Measurements from ENCODE around the gene MAT2B.

- no peak for TF ChIP-seq CTCF (IDR thresholded peaks at IDR 0.05; ENCODE audit: low read length)
- TF ChIP-seq EZH2 (optimal IDR thresholded peaks at IDR 0.05; ENCODE audit: low read depth, low read length), result no peak
- TF ChIP-seq EZH2phosphoT487 (IDR thresholded peaks at IDR 0.05; ENCODE audit: low read length), result no peak
Measured at GRCh38 chr5:163475411-163475810, 30.0 kb upstream of the MAT2B start.

Data from MM.1S (cell line).